ENCODE data around the gene ZDHHC11B.

The ZDHHC11B gene

GRCh38 chr5:668283-668995 is 116.1 kb downstream of the ZDHHC11B start:
- TF ChIP-seq CTCF (IDR thresholded peaks at IDR 0.05; ENCODE audit: low read depth, low read length, missing control alignments), result no peak
- DNase-seq (ENCODE audit: extremely low read depth, low read depth), result no peak
- H3K4me3 ChIP-seq (replicated peaks; ENCODE audit: low read depth, low read length), result no peak overlapping the region

GRCh38 chr5:666816-667498 is 117.6 kb downstream of the ZDHHC11B start:
- H3K4me3 ChIP-seq (replicated peaks; ENCODE audit: low read depth, low read length), result no peak overlapping the region
- no peak for TF ChIP-seq CTCF (IDR thresholded peaks at IDR 0.05; ENCODE audit: low read depth, low read length, missing control alignments)
- DNase-seq (ENCODE audit: extremely low read depth, low read depth), result no peak

- no peak for DNase-seq (ENCODE audit: extremely low read depth, low read depth)
- TF ChIP-seq CTCF (IDR thresholded peaks at IDR 0.05; ENCODE audit: low read depth, low read length, missing control alignments), result no peak
- H3K4me3 ChIP-seq (replicated peaks; ENCODE audit: low read depth, low read length), result no peak overlapping the region
Measured at GRCh38 chr5:665956-666711, 118.4 kb downstream of the ZDHHC11B start.

- no peak for DNase-seq (ENCODE audit: extremely low read depth, low read depth)
- no peak for TF ChIP-seq CTCF (IDR thresholded peaks at IDR 0.05; ENCODE audit: low read depth, low read length, missing control alignments)
- H3K4me3 ChIP-seq (replicated peaks; ENCODE audit: low read depth, low read length), result no peak overlapping the region
Measured at GRCh38 chr5:665541-665955, 119.0 kb downstream of the ZDHHC11B start.

- no peak overlapping the region for H3K4me3 ChIP-seq (replicated peaks; ENCODE audit: low read depth, low read length)
- TF ChIP-seq CTCF (IDR thresholded peaks at IDR 0.05; ENCODE audit: low read depth, low read length, missing control alignments), result no peak
- DNase-seq (ENCODE audit: extremely low read depth, low read depth), result no peak
Measured at GRCh38 chr5:664994-665360, 119.6 kb downstream of the ZDHHC11B start.

GRCh38 chr5:664343-664993 is 120.1 kb downstream of the ZDHHC11B start:
- DNase-seq (ENCODE audit: extremely low read depth, low read depth), result no peak
- H3K4me3 ChIP-seq (replicated peaks; ENCODE audit: low read depth, low read length), result no peak overlapping the region
- no peak for TF ChIP-seq CTCF (IDR thresholded peaks at IDR 0.05; ENCODE audit: low read depth, low read length, missing control alignments)
